C4-2B (cell line): ENCODE results near the gene GFOD1.
"Not testable (repeated sequence)": the region's sequence is repeated elsewhere in the genome, so short reads cannot be mapped to it uniquely, and the experiment has no call there.

ENCODE experiments used
- H3K27ac ChIP-seq: fragments of 450-650 bp; 2 replicates; pipeline ENCODE4 v1.5.1; 2017
- CTCF ChIP-seq: fragments of 450-650 bp; conservative IDR thresholded peaks from 2 replicates; pipeline ENCODE4 v1.5.1; 2017; ENCODE audit warnings: mild to moderate bottlenecking
- ZFX ChIP-seq: fragments of 450-650 bp; IDR thresholded peaks from 2 replicates; pipeline ENCODE4 v1.6.1; 2017

Gene GFOD1

GRCh38 chr6:13336553-13336952 is 150.8 kb downstream of the GFOD1 start:
- TF ChIP-seq CTCF (peak; percentile 92), ZFX (no peak)
- no peak overlapping the region for H3K27ac ChIP-seq

- TF ChIP-seq CTCF (no peak), ZFX (no peak)
- no peak overlapping the region for H3K27ac ChIP-seq
These were observed 152.4 kb downstream of the GFOD1 start for GRCh38 chr6:13334953-13335352.

GRCh38 chr6:13332349-13332706 is 155.1 kb downstream of the GFOD1 start:
- TF ChIP-seq CTCF (no peak), ZFX (no peak)
- H3K27ac ChIP-seq, result no peak overlapping the region

GRCh38 chr6:13331516-13332348 is 155.7 kb downstream of the GFOD1 start:
- H3K27ac ChIP-seq, result no peak overlapping the region
- TF ChIP-seq CTCF (peak; percentile 82), ZFX (no peak)

GRCh38 chr6:13328875-13329183 is 158.6 kb downstream of the GFOD1 start:
- TF ChIP-seq CTCF (no peak), ZFX (no peak)
- H3K27ac ChIP-seq, result peak overlapping the region; percentile 85

- peak within 1 kb of the TSS; percentile 85 for H3K27ac ChIP-seq
- TF ChIP-seq CTCF, result peak; percentile 22
- no peak for TF ChIP-seq ZFX
These were observed 159.1 kb downstream of the GFOD1 start, which contains the start of gene TBC1D7 for GRCh38 chr6:13328076-13328874. Gene TBC1D7, minus strand, starts transcription at chr6:13328537. Its CDS starts 1,639 bp downstream, at chr6:13326898.

GRCh38 chr6:13327691-13328075 is 159.7 kb downstream of the GFOD1 start:
- H3K27ac ChIP-seq, result peak overlapping the region; percentile 85
- no peak for TF ChIP-seq ZFX
- no peak for TF ChIP-seq CTCF

- H3K27ac ChIP-seq, result not testable (repeated sequence)
These were observed 161.3 kb downstream of the GFOD1 start for GRCh38 chr6:13326031-13326586.
